Prostate gland (tissue), 2 donors: ENCODE measurements around the gene ZNF280B. TPM values are rescaled to one million over a fixed set of nuclear protein-coding genes. Genes with fewer than 3 reads are reported as not detected.

Experiments
- DNase-seq: peaks from one replicate; pipeline ENCODE4 v3.0.0-alpha.2; 2019; ENCODE audit warnings: low spot score
- H3K27ac ChIP-seq, 2 donors: fragments of 200-600 bp; sonication (generic); 2 replicates each; pipeline ENCODE4 v1.5.1; 2017 to 2019
- H3K27me3 ChIP-seq: fragments of 200-600 bp; sonication (generic); replicated peaks from 2 replicates; pipeline ENCODE4 v1.5.1; 2019; ENCODE audit not compliant: insufficient read depth
- H3K36me3 ChIP-seq, 2 donors: fragments of 200-600 bp; sonication (generic); 1 replicate in 1 of 2; 2 replicates in 1 of 2; pipeline versions ENCODE4 v1.5.1 to v1.8.1; 2017 to 2019
- H3K4me1 ChIP-seq: fragments of 200-600 bp; sonication (generic); replicated peaks from 2 replicates; pipeline ENCODE4 v1.5.1; 2019
- H3K4me3 ChIP-seq, 2 donors: fragments of 200-600 bp; sonication (generic); 2 replicates each; pipeline ENCODE4 v1.5.1; 2017 to 2019
- H3K9me3 ChIP-seq: fragments of 200-600 bp; sonication (generic); 2 replicates; pipeline ENCODE4 v1.5.1; 2017
- CTCF ChIP-seq, 4 experiments: fragments of 200-600 bp in 2 of 4; fragments of 450-650 bp in 2 of 4; sonication (generic) in 2 of 4; IDR thresholded peaks; 1 replicate in 3 of 4; 2 replicates in 1 of 4; pipeline ENCODE4 v1.5.1; 2016 to 2019; ENCODE audit warnings: antibody characterized with exemption in 4 of 4, mild to moderate bottlenecking in 2 of 4, moderate library complexity in 2 of 4
- POLR2A ChIP-seq: fragments of 450-650 bp; IDR thresholded peaks from one replicate; pipeline ENCODE4 v1.6.1; 2016; ENCODE audit warnings: antibody characterized with exemption, mild to moderate bottlenecking
- POLR2AphosphoS5 ChIP-seq: sonication (generic); formaldehyde crosslinking; IDR thresholded peaks from one replicate; pipeline ENCODE4 v1.6.1; 2017; ENCODE audit warnings: antibody characterized with exemption
- WGBS: methylation state at CpG from one replicate; pipeline ENCODE4 v1.1.5; 2018; 5-methylcytosine and 5-hydroxymethylcytosine counted together
- intact Hi-C: fragments of 100-400 bp; cut with DNase I; formaldehyde crosslinking; loops from one replicate; pipeline ENCODE4 v1.14.2; 2022
- total RNA-seq, 2 donors: library from RNA; depleted of rRNA; stranded (reverse); fragments of >200 nt; gene quantifications; one replicate each; pipeline ENCODE4 v1.1.0, GENCODE V29; 2016

Gene ZNF280B
- total RNA-seq, 2 donors from 2014 or later, result 0.50 to 33.9 TPM

GRCh38 chr22:22461583-22461982, 47.0 kb downstream of the ZNF280B start:
- DNase-seq, result no peak
- WGBS, result 78% methylated on average over 7 of the region's 7 CpGs
- Histone ChIP-seq H3K4me3 (no peak overlapping the region), H3K27ac (no peak overlapping the region), H3K9me3 (no peaks in the 10 kb centered on the region), H3K27me3 (no peaks in the 10 kb centered on the region), H3K36me3 (no peaks in the 10 kb centered on the region), H3K4me1 (no peaks in the 10 kb centered on the region)
- TF ChIP-seq POLR2AphosphoS5 (no peak), POLR2A (no peak), CTCF (IDR thresholded peaks at IDR 0.05) (no peak)
- intact Hi-C loops, result loop anchor here (10.0 kb wide), 1 partner anchor 493 kb away; no protein-coding TSS in a partner anchor

GRCh38 chr22:22461111-22461510, 47.4 kb downstream of the ZNF280B start:
- H3K27ac ChIP-seq, result no peak overlapping the region
- no peak overlapping the region for H3K4me3 ChIP-seq
- TF ChIP-seq CTCF (IDR thresholded peaks at IDR 0.05), result no peak
- no peak for TF ChIP-seq POLR2A
- no peak for TF ChIP-seq POLR2AphosphoS5
- intact Hi-C loops, result loop anchor here (10.0 kb wide), 1 partner anchor 494 kb away; no protein-coding TSS in a partner anchor
- no peaks in the 10 kb centered on the region for H3K36me3 ChIP-seq
- WGBS, result 74% methylated on average over 1 of the region's 1 CpG
- no peaks in the 10 kb centered on the region for H3K9me3 ChIP-seq
- no peaks in the 10 kb centered on the region for H3K4me1 ChIP-seq
- DNase-seq, result no peak
- no peaks in the 10 kb centered on the region for H3K27me3 ChIP-seq

- no peak for TF ChIP-seq CTCF (IDR thresholded peaks at IDR 0.05)
- no peak for TF ChIP-seq POLR2A
- TF ChIP-seq POLR2AphosphoS5, result no peak
- no peaks in the 10 kb centered on the region for H3K36me3 ChIP-seq
- no peak for DNase-seq
- intact Hi-C loops, result loop anchor here (10.0 kb wide), 1 partner anchor 494 kb away; no protein-coding TSS in a partner anchor
- no peaks in the 10 kb centered on the region for H3K9me3 ChIP-seq
- no peak overlapping the region for H3K27ac ChIP-seq
- no peak overlapping the region for H3K4me3 ChIP-seq
- H3K27me3 ChIP-seq, result no peaks in the 10 kb centered on the region
- no peaks in the 10 kb centered on the region for H3K4me1 ChIP-seq
These were observed 47.9 kb downstream of the ZNF280B start for GRCh38 chr22:22460635-22461034.

GRCh38 chr22:22460060-22460459, 48.5 kb downstream of the ZNF280B start:
- TF ChIP-seq POLR2AphosphoS5 (no peak), CTCF (IDR thresholded peaks at IDR 0.05) (no peak), POLR2A (no peak)
- intact Hi-C loops, result loop anchor here (10.0 kb wide), 1 partner anchor 495 kb away; no protein-coding TSS in a partner anchor
- WGBS, result 83% methylated on average over 2 of the region's 2 CpGs
- DNase-seq, result no peak
- H3K4me1 ChIP-seq, result no peaks in the 10 kb centered on the region
- no peak overlapping the region for H3K27ac ChIP-seq
- H3K4me3 ChIP-seq, result no peak overlapping the region
- no peaks in the 10 kb centered on the region for H3K9me3 ChIP-seq
- no peaks in the 10 kb centered on the region for H3K36me3 ChIP-seq
- no peaks in the 10 kb centered on the region for H3K27me3 ChIP-seq

GRCh38 chr22:22458896-22459588, 49.5 kb downstream of the ZNF280B start:
- H3K27me3 ChIP-seq, result no peaks in the 10 kb centered on the region
- H3K9me3 ChIP-seq, result no peaks in the 10 kb centered on the region
- intact Hi-C loops, result no loop called here
- no peaks in the 10 kb centered on the region for H3K36me3 ChIP-seq
- H3K4me1 ChIP-seq, result no peaks in the 10 kb centered on the region
- H3K27ac ChIP-seq, result no peak overlapping the region
- TF ChIP-seq CTCF (IDR thresholded peaks at IDR 0.05) (no peak), POLR2AphosphoS5 (no peak), POLR2A (no peak)
- H3K4me3 ChIP-seq, result no peak overlapping the region
- WGBS, result 89% methylated on average over 6 of the region's 6 CpGs
- no peak for DNase-seq
